Measurements from ENCODE around the gene TMEM134. TPM values are rescaled to one million over a fixed set of nuclear protein-coding genes. Genes with fewer than 3 reads are reported as not detected.
A peak's percentile ranks its signal among the peaks of the same experiment; 100 is the strongest.
"Not testable (repeated sequence)": the region's sequence is repeated elsewhere in the genome, so short reads cannot be mapped to it uniquely, and the experiment has no call there.

TMEM134 gene
- polyA plus RNA-seq, 1 experiment: 30.6 TPM

- CTCF ChIA-PET: interaction anchor here (0.6 to 1.0 kb wide), 3 partner anchors 23 to 166 kb away, joined by 3 to 4 read pairs (median 3); no protein-coding TSS in a partner anchor
- H3K4me3 ChIP-seq (ENCODE audit: low read depth, low read length): peak overlapping the region; percentile 98
- no peak for DNase-seq (ENCODE audit: low read depth)
- TF ChIP-seq CTCF (IDR thresholded peaks at IDR 0.05; ENCODE audit: insufficient read depth, low read depth, low read length): no peak
- POLR2A ChIA-PET: no interaction called here
- H3K36me3 ChIP-seq (ENCODE audit: control insufficient read depth, insufficient read depth, low read length): peaks cover 24% of the 10 kb centered on the region
- H3K27me3 ChIP-seq (ENCODE audit: control insufficient read depth, insufficient read depth, low read length): no peaks in the 10 kb centered on the region
Measured at GRCh38 chr11:67429038-67429668, 39.9 kb downstream of the TMEM134 start.

- H3K4me3 ChIP-seq (ENCODE audit: low read depth, low read length): peak within 1 kb of the TSS; percentile 98
- ChIA-PET CTCF (interaction anchor here (0.6 to 1.8 kb wide), 5 partner anchors 15 to 165 kb away, joined by 3 to 4 read pairs (median 4); partner anchors contain the start of genes CORO1B and PPP1CA), POLR2A (no interaction called here)
- TF ChIP-seq CTCF (IDR thresholded peaks at IDR 0.05; ENCODE audit: insufficient read depth, low read depth, low read length): no peak
- peak; percentile 83 for DNase-seq (ENCODE audit: low read depth)
- H3K36me3 ChIP-seq (ENCODE audit: control insufficient read depth, insufficient read depth, low read length): peaks cover 18% of the 10 kb centered on the region
- no peaks in the 10 kb centered on the region for H3K27me3 ChIP-seq (ENCODE audit: control insufficient read depth, insufficient read depth, low read length)
Measured at GRCh38 chr11:67428052-67429001, 40.7 kb downstream of the TMEM134 start, which contains the start of gene RPS6KB2. Gene RPS6KB2, plus strand, starts transcription at chr11:67428494. Its CDS starts 52 bp downstream, at chr11:67428546.

GRCh38 chr11:67427364-67427859 is 41.6 kb downstream of the TMEM134 start:
- POLR2A ChIA-PET; DNase-seq (ENCODE audit: low read depth); H3K27me3 ChIP-seq (ENCODE audit: control insufficient read depth, insufficient read depth, low read length): not testable (repeated sequence)
- Histone ChIP-seq H3K36me3 (ENCODE audit: control insufficient read depth, insufficient read depth, low read length) (peaks cover 12% of the 10 kb centered on the region), H3K4me3 (ENCODE audit: low read depth, low read length) (peak overlapping the region; percentile 98)
- CTCF ChIA-PET: interaction anchor here (0.7 to 1.8 kb wide), 2 partner anchors 15 to 26 kb away, joined by 3 to 4 read pairs; partner anchors contain the start of genes CORO1B and PPP1CA

- no peaks in the 10 kb centered on the region for H3K36me3 ChIP-seq (ENCODE audit: control insufficient read depth, insufficient read depth, low read length)
- CTCF ChIA-PET: interaction anchor here (0.6 to 1.0 kb wide), 2 partner anchors 27 to 36 kb away, joined by 3 read pairs; no protein-coding TSS in a partner anchor
- no peaks in the 10 kb centered on the region for H3K27me3 ChIP-seq (ENCODE audit: control insufficient read depth, insufficient read depth, low read length)
- DNase-seq (ENCODE audit: low read depth): no peak
- H3K4me3 ChIP-seq (ENCODE audit: low read depth, low read length): no peak overlapping the region
- POLR2A ChIA-PET: no interaction called here
- no peak for TF ChIP-seq CTCF (IDR thresholded peaks at IDR 0.05; ENCODE audit: insufficient read depth, low read depth, low read length)
Measured at GRCh38 chr11:67423891-67424613, 45.0 kb downstream of the TMEM134 start.

- CTCF ChIA-PET: no interaction called here
- H3K27me3 ChIP-seq (ENCODE audit: control insufficient read depth, insufficient read depth, low read length): no peaks in the 10 kb centered on the region
- no peak for DNase-seq (ENCODE audit: low read depth)
- POLR2A ChIA-PET: no interaction called here
- H3K36me3 ChIP-seq (ENCODE audit: control insufficient read depth, insufficient read depth, low read length): no peaks in the 10 kb centered on the region
- TF ChIP-seq CTCF (IDR thresholded peaks at IDR 0.05; ENCODE audit: insufficient read depth, low read depth, low read length): no peak
- H3K4me3 ChIP-seq (ENCODE audit: low read depth, low read length): no peak overlapping the region
Measured at GRCh38 chr11:67423466-67423865, 45.6 kb downstream of the TMEM134 start.
